ENCODE data around the gene CCDC110.

DNA sequence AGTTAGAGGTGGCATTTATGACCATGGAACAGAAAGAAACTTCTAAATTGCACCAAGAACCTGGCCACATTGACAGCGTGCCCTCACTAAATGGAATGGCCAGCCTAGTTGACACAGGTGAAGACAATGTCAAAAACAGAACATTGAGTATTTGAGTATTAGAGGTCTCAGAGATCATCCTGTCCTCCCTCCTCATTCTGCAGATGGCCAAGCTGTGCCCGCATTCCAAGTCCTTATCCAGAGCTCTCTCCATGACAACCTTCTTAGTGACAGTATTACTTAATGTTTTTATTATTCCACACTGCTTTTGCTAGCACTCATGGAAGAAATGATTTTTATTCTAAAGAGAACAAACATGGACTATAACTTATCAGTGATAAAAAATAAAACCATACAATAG, 9.9 kb upstream of the CCDC110 start:
- TF ChIP-seq, protein P1, sequence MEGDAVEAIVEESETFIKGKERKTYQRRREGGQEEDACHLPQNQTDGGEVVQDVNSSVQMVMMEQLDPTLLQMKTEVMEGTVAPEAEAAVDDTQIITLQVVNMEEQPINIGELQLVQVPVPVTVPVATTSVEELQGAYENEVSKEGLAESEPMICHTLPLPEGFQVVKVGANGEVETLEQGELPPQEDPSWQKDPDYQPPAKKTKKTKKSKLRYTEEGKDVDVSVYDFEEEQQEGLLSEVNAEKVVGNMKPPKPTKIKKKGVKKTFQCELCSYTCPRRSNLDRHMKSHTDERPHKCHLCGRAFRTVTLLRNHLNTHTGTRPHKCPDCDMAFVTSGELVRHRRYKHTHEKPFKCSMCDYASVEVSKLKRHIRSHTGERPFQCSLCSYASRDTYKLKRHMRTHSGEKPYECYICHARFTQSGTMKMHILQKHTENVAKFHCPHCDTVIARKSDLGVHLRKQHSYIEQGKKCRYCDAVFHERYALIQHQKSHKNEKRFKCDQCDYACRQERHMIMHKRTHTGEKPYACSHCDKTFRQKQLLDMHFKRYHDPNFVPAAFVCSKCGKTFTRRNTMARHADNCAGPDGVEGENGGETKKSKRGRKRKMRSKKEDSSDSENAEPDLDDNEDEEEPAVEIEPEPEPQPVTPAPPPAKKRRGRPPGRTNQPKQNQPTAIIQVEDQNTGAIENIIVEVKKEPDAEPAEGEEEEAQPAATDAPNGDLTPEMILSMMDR (optimal IDR thresholded peaks at IDR 0.05 in 1 of 3, IDR thresholded peaks at IDR 0.05 in 1 of 3, conservative IDR thresholded peaks at IDR 0.05 in 1 of 3; ENCODE audit: extremely low read depth in 1 of 3, insufficient read depth in 2 of 3, low read length in 3 of 3), result no peak
- no peak for TF ChIP-seq EZH2 (IDR thresholded peaks at IDR 0.05; ENCODE audit: low read length)
